ENCODE data around the gene DOCK7. TPM values are rescaled to one million over a fixed set of nuclear protein-coding genes. Genes with fewer than 3 reads are reported as not detected.
A peak's percentile ranks its signal among the peaks of the same experiment; 100 is the strongest.

DOCK7 gene
- total and polyA plus RNA-seq, 2 of the 13 experiments (the other 11 are each of a cell fraction or from before 2014, with no cell fraction given) = 45.7 to 67.2 TPM

DNA sequence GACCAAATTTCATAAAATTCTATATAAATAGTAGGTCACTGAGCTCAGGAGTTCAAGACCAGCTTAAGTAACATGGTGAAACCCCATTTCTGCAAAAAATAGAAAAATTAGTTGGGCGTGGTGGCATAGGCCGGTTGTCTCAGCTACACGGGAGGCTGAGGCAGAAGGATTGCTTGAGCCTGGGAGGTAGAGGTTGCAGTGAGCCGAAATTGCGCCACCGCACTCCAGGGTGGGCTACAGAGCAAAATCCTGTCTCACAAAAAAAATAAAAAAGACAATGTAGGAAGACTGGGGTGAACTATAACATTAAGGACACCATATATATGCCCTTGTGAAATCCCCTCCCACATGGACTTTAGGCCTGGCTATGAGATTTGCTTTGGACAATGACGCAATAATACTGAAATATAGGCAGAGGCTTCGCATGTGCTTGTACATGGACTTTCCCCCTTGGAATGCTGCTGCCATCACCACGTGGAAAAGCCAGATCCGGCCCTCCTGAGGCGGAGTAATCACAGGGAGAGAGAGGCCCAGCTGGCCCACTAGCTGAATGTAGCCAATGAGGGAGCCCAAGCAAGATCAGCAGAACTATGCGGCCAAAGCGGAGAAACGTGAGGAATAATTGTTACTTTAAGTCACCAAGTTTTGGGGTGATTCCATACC, 264.5 kb downstream of the DOCK7 start (continued):
- TF ChIP-seq, protein P1, sequence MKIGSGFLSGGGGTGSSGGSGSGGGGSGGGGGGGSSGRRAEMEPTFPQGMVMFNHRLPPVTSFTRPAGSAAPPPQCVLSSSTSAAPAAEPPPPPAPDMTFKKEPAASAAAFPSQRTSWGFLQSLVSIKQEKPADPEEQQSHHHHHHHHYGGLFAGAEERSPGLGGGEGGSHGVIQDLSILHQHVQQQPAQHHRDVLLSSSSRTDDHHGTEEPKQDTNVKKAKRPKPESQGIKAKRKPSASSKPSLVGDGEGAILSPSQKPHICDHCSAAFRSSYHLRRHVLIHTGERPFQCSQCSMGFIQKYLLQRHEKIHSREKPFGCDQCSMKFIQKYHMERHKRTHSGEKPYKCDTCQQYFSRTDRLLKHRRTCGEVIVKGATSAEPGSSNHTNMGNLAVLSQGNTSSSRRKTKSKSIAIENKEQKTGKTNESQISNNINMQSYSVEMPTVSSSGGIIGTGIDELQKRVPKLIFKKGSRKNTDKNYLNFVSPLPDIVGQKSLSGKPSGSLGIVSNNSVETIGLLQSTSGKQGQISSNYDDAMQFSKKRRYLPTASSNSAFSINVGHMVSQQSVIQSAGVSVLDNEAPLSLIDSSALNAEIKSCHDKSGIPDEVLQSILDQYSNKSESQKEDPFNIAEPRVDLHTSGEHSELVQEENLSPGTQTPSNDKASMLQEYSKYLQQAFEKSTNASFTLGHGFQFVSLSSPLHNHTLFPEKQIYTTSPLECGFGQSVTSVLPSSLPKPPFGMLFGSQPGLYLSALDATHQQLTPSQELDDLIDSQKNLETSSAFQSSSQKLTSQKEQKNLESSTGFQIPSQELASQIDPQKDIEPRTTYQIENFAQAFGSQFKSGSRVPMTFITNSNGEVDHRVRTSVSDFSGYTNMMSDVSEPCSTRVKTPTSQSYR (CRISPR knock-in tag; IDR thresholded peaks at IDR 0.05; ENCODE audit: borderline replicate concordance) = peak; percentile 40; the same call in 1 of the 2 replicates
- no peak for TF ChIP-seq ZNF879 (CRISPR knock-in tag; IDR thresholded peaks at IDR 0.05)
- TF ChIP-seq ZNF317 (CRISPR knock-in tag; IDR thresholded peaks at IDR 0.05) = peak; percentile 68
- peak; percentile 51; the same call in 1 of the 2 replicates for TF ChIP-seq MTF1 (CRISPR knock-in tag; IDR thresholded peaks at IDR 0.05)
- TF ChIP-seq HNRNPUL1 (IDR thresholded peaks at IDR 0.05; ENCODE audit: low read depth, low read length) = no peak
- 0 out of 2 replicates have a peak, but pooled peaks have one; percentile 26 for TF ChIP-seq ZNF629 (CRISPR knock-in tag; conservative IDR thresholded peaks at IDR 0.05)
- TF ChIP-seq MED1 (CRISPR knock-in tag; IDR thresholded peaks at IDR 0.05) = peak; percentile 92
- no peak for TF ChIP-seq ZNF775 (CRISPR knock-in tag; IDR thresholded peaks at IDR 0.05; ENCODE audit: borderline replicate concordance)
- TF ChIP-seq U2AF2 (IDR thresholded peaks at IDR 0.05; ENCODE audit: low read depth, low read length) = no peak
- peak; percentile 91; the same call in 1 of the 2 replicates for TF ChIP-seq ZNF232 (CRISPR knock-in tag; IDR thresholded peaks at IDR 0.05; ENCODE audit: borderline replicate concordance)
- peak; percentile 91 for TF ChIP-seq HNF4G (IDR thresholded peaks at IDR 0.05; ENCODE audit: borderline replicate concordance, low read depth, low read length)
- TF ChIP-seq HNF4G (CRISPR knock-in tag; IDR thresholded peaks at IDR 0.05; ENCODE audit: borderline replicate concordance, low read depth) = peak; percentile 88
- TF ChIP-seq, protein P2, sequence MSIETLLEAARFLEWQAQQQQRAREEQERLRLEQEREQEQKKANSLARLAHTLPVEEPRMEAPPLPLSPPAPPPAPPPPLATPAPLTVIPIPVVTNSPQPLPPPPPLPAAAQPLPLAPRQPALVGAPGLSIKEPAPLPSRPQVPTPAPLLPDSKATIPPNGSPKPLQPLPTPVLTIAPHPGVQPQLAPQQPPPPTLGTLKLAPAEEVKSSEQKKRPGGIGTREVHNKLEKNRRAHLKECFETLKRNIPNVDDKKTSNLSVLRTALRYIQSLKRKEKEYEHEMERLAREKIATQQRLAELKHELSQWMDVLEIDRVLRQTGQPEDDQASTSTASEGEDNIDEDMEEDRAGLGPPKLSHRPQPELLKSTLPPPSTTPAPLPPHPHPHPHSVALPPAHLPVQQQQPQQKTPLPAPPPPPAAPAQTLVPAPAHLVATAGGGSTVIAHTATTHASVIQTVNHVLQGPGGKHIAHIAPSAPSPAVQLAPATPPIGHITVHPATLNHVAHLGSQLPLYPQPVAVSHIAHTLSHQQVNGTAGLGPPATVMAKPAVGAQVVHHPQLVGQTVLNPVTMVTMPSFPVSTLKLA (IDR thresholded peaks at IDR 0.05) = peak; percentile 87
- TF ChIP-seq, protein P3, sequence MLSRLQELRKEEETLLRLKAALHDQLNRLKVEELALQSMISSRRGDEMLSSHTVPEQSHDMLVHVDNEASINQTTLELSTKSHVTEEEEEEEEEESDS (CRISPR knock-in tag; IDR thresholded peaks at IDR 0.05; ENCODE audit: borderline replicate concordance) = 0 out of 2 replicates have a peak, but pooled peaks have one; percentile 29
- TF ChIP-seq, protein P4, sequence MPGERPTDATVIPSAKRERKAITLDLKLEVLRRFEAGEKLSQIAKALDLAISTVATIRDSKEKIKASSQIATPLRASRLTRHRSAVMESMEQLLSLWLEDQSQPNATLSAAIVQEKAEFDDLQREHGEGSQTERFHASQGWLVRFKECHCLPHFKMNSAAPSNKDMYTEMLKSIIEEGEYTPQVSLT (CRISPR knock-in tag; IDR thresholded peaks at IDR 0.05; ENCODE audit: borderline replicate concordance, low read depth) = no peak
- peak; percentile 59; the same call in 1 of the 2 replicates for TF ChIP-seq ZSCAN21 (CRISPR knock-in tag; IDR thresholded peaks at IDR 0.05; ENCODE audit: borderline replicate concordance)
- TF ChIP-seq ZNF333 (CRISPR knock-in tag; IDR thresholded peaks at IDR 0.05; ENCODE audit: borderline replicate concordance) = 0 out of 2 replicates have a peak, but pooled peaks have one; percentile 38
- TF ChIP-seq FOXK1 (CRISPR knock-in tag; IDR thresholded peaks at IDR 0.05; ENCODE audit: borderline replicate concordance, low read depth) = peak; percentile 32; the same call in 1 of the 2 replicates
- TF ChIP-seq RCOR2 (CRISPR knock-in tag; IDR thresholded peaks at IDR 0.05) = peak; percentile 74
- peak; percentile 80 for TF ChIP-seq NFKBIZ (CRISPR knock-in tag; IDR thresholded peaks at IDR 0.05)
- TF ChIP-seq, protein P5, sequence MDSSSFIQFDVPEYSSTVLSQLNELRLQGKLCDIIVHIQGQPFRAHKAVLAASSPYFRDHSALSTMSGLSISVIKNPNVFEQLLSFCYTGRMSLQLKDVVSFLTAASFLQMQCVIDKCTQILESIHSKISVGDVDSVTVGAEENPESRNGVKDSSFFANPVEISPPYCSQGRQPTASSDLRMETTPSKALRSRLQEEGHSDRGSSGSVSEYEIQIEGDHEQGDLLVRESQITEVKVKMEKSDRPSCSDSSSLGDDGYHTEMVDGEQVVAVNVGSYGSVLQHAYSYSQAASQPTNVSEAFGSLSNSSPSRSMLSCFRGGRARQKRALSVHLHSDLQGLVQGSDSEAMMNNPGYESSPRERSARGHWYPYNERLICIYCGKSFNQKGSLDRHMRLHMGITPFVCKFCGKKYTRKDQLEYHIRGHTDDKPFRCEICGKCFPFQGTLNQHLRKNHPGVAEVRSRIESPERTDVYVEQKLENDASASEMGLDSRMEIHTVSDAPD (CRISPR knock-in tag; IDR thresholded peaks at IDR 0.05) = peak; percentile 92
- TF ChIP-seq, protein P6, sequence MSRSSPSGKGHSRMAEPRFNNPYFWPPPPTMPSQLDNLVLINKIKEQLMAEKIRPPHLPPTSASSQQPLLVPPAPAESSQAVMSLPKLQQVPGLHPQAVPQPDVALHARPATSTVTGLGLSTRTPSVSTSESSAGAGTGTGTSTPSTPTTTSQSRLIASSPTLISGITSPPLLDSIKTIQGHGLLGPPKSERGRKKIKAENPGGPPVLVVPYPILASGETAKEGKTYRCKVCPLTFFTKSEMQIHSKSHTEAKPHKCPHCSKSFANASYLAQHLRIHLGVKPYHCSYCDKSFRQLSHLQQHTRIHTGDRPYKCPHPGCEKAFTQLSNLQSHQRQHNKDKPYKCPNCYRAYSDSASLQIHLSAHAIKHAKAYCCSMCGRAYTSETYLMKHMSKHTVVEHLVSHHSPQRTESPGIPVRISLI (CRISPR knock-in tag; IDR thresholded peaks at IDR 0.05; ENCODE audit: borderline replicate concordance) = peak; percentile 52; the same call in 1 of the 2 replicates

Data from HepG2 (cell line).